T-helper 17 cell (primary cell): ENCODE data around the gene NOS3. TPM values are rescaled to one million over a fixed set of nuclear protein-coding genes. Genes with fewer than 3 reads are reported as not detected.

Experiments
- ATAC-seq: fragments of 150-1000 bp; cut with Tn5 transposase; 2 replicates; pipeline ENCODE4 v1.10.0; 2021; ENCODE audit warnings: mild to moderate bottlenecking, moderate library complexity
- DNase-seq, 3 donors: peaks; one replicate each; pipeline versions ENCODE4 v3.0.0 to v3.0.0-alpha.2; 2020 to 2021
- H3K9me3 ChIP-seq: one replicate; pipeline ENCODE4 v1.7.0; 2013; ENCODE audit warnings: low read length, mild to moderate bottlenecking; ENCODE audit not compliant: control insufficient read depth, poor library complexity, severe bottlenecking
- H3K27ac Mint-ChIP-seq: one replicate; pipeline ENCODE4 v1.8.0; 2022; ENCODE audit warnings: mild to moderate bottlenecking, moderate library complexity, mixed read lengths
- H3K27me3 Mint-ChIP-seq: one replicate; pipeline ENCODE4 v1.8.0; 2022; ENCODE audit warnings: mixed read lengths
- H3K36me3 Mint-ChIP-seq: one replicate; pipeline ENCODE4 v1.8.0; 2022; ENCODE audit warnings: low read depth, mixed read lengths
- H3K4me1 Mint-ChIP-seq: one replicate; pipeline ENCODE4 v1.8.0; 2022; ENCODE audit warnings: mild to moderate bottlenecking, mixed read lengths
- H3K4me3 Mint-ChIP-seq: one replicate; pipeline ENCODE4 v1.8.0; 2022; ENCODE audit warnings: mild to moderate bottlenecking, moderate library complexity, mixed read lengths
- total RNA-seq, 4 donors: library from RNA in 2 of 4; stranded (reverse) in 2 of 4; gene quantifications; one replicate each; pipeline ENCODE4 v1.2.3 and lab custom pipeline; 2022 to 2026

Gene NOS3
- total RNA-seq: 1 to 10 TPM; 9.4 to 9.6 TPM
- total RNA-seq (lab: John Stamatoyannopoulos, UW): 5.2 to 21.7 reads per million in 2 donors

- Mint-ChIP-seq H3K27ac (no peak within 1 kb of the TSS), H3K36me3 (no peaks in the 10 kb centered on the region), H3K4me3 (no peak within 1 kb of the TSS), H3K27me3 (no peaks in the 10 kb centered on the region), H3K4me1 (peaks cover 19% of the 10 kb centered on the region)
- DNase-seq: no peak
- no peak for ATAC-seq
- no peaks in the 10 kb centered on the region for H3K9me3 ChIP-seq
Measured at GRCh38 chr7:150990416-150991186, at the start of gene NOS3. Gene NOS3 (plus strand): TSS chr7:150991017. CDS start chr7:150993804, 2,787 bp downstream.

GRCh38 chr7:150941351-150942000, 49.3 kb upstream of the NOS3 start:
- Mint-ChIP-seq H3K27ac (no peak overlapping the region), H3K4me3 (no peak overlapping the region), H3K4me1 (peaks cover 33% of the 10 kb centered on the region), H3K27me3 (no peaks in the 10 kb centered on the region), H3K36me3 (no peaks in the 10 kb centered on the region)
- no peak for ATAC-seq
- no peak for DNase-seq
- H3K9me3 ChIP-seq: no peaks in the 10 kb centered on the region

DNA sequence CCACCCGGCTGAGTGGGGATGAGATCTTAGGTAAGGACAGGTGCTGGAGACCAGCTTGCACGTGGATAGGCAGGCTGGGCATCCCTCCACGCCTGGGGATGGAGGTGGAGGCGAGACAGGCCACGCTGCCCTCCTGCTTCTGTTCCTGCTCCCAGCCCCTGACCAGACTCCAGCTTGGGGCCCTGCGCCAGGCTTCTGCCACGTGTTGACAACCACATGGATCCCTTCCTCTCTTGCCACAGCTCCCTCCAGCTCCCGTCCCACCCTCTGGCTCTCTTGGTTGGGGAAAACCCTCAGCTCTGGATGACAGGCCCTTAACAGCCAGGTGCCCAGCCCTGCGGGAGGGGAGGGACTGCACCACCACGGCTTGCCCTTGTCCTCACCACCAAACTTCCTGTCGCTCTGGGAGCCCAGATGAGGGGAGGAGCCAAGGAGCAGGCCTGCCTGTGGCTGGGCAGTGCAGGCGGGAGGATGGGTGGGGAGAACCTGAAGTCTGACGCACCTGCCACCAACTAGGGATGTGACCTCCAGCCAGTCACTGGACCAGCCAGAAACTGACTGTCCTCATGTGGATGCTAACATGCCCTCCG, 48.7 kb upstream of the NOS3 start:
- Mint-ChIP-seq H3K36me3 (no peaks in the 10 kb centered on the region), H3K4me1 (peaks cover 33% of the 10 kb centered on the region), H3K4me3 (peak overlapping the region; percentile 43), H3K27me3 (no peaks in the 10 kb centered on the region), H3K27ac (no peak overlapping the region)
- no peaks in the 10 kb centered on the region for H3K9me3 ChIP-seq
- DNase-seq (peak in 1 of 3 donors; percentile 21), ATAC-seq (peak; percentile 91)

DNA sequence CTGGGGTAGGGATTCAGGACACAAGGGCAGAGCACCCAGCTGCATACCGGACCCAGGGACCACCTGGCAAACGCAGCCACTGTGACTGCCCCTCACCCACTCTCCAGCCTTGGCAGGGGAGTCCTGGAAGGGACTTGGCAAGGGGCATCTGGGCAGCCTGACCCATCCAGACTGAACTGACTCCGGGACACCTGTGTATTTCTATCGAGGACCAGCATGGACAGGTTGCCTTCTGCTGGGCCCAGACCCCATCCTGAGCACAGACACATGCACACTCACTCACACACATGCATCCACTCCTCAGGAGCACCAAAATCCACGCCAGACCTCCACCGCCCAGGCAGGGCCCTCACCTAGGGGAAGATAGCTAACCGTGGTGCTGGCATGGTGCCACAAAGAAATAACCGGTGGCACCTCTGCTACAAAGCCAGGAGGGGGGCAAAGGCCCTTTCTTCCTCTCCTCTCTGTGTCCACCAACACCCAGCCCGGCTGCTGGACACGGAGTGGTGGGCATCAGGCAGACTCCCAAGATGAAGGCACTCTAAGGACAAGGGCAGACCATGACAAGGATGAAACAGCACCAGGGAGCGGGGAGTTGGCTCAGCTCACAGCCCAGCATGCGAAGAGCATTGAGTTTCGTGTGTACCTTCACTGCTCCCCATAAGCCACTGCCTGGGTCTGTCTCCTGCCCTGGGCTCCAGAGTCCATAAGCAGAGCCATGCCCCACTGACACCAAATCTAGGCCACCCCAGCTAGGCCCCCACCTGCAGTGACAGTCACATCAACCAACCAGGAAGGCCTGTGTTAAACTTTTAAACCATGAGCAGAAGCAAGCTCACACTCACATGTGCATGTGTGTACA, 48.0 kb upstream of the NOS3 start:
- ATAC-seq (no peak), DNase-seq (no peak)
- Mint-ChIP-seq H3K4me1 (peaks cover 29% of the 10 kb centered on the region), H3K27ac (no peak overlapping the region), H3K36me3 (no peaks in the 10 kb centered on the region), H3K27me3 (no peaks in the 10 kb centered on the region), H3K4me3 (peak overlapping the region; percentile 21)
- H3K9me3 ChIP-seq: no peaks in the 10 kb centered on the region

- no peaks in the 10 kb centered on the region for H3K9me3 ChIP-seq
- no peak overlapping the region for H3K4me3 Mint-ChIP-seq
- ATAC-seq (no peak), DNase-seq (no peak)
- H3K27me3 Mint-ChIP-seq: no peaks in the 10 kb centered on the region
- H3K36me3 Mint-ChIP-seq: no peaks in the 10 kb centered on the region
- H3K4me1 Mint-ChIP-seq: peaks cover 27% of the 10 kb centered on the region
- H3K27ac Mint-ChIP-seq: no peak overlapping the region
Measured at GRCh38 chr7:150943453-150943814, 47.4 kb upstream of the NOS3 start.

DNA sequence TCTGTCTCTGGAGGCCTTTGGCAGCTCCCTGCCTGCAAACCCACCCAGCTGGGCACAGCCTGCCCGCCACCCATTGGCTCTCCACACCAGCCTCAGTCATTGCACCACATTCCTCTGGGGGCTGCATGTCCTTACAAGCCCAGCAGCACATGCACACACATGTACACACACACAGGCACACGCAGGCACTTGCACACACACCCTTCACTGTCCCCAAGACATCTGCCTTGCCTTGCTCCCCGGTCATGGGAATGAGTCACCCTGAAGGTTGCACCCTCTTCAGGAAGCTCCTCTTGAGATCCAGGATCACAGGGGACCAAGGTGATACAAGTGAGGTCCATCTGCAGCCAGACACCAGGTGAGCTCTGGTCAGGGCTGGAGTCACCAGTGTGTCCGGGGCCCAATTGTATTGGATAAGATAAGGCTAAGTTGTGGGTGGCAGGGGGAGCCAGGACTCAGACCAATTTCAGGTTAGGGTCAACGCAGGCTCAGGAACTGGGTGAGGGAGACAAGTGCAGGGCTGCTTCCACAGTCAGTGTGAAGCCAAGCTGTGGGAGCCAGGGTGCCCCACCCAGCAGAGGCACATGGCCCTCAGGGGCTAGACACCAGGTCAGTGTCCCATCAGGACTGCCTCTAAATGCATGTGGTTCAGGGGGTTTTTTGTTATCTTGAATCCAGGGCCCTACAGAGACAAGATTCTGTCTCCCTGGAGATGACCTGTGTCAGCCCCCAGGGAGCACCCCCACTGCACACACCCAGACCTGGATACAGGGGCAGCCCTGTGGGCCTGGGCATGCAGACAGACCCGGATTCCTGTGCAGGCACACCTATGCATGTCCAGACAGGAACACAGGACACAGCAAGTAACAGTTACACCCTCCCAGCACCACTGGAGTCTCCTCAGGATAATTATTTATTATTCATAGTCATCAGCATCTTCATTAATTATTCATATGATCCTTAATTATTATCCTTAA, 46.5 kb upstream of the NOS3 start:
- Mint-ChIP-seq H3K27ac (peak overlapping the region; percentile 24), H3K4me1 (peaks cover 24% of the 10 kb centered on the region), H3K36me3 (no peaks in the 10 kb centered on the region), H3K4me3 (no peak overlapping the region), H3K27me3 (no peaks in the 10 kb centered on the region)
- no peak for DNase-seq
- ATAC-seq: no peak
- H3K9me3 ChIP-seq: no peaks in the 10 kb centered on the region

GRCh38 chr7:150945171-150945852, 45.5 kb upstream of the NOS3 start:
- H3K27ac Mint-ChIP-seq: no peak overlapping the region
- H3K36me3 Mint-ChIP-seq: no peaks in the 10 kb centered on the region
- peak in 1 of 3 donors; percentile 1 for DNase-seq
- H3K4me3 Mint-ChIP-seq: no peak overlapping the region
- H3K9me3 ChIP-seq: no peaks in the 10 kb centered on the region
- H3K4me1 Mint-ChIP-seq: peaks cover 22% of the 10 kb centered on the region
- no peak for ATAC-seq
- no peaks in the 10 kb centered on the region for H3K27me3 Mint-ChIP-seq

DNA sequence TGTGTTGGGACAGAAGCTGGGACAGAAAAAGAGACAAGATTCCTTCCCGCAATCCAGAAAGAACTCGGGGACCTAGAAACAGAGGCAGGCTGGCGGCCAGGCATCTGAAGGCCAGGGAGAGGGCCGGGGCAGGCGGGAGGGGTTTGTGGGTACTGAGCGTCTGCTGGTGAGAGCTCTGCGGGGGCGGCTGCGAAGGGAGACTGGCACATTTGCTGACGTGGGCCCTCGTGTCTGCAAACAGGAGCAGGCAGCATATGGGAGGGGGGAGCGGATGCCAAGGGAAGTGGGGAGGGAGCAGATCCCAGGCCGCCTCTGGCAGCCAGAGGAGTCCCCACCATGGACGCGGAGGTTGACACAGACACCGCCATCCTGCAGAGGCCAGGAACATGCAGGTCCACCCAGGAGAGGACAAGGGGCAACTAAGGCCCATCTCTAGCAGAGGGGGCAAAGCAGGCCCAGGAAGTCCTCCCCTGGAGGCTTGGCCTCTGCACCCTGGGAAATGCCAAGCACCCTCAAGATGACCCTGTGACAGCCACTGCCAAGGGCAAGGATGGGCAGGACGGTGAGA, 44.9 kb upstream of the NOS3 start:
- Mint-ChIP-seq H3K27me3 (no peaks in the 10 kb centered on the region), H3K4me1 (peaks cover 22% of the 10 kb centered on the region), H3K27ac (no peak overlapping the region), H3K4me3 (no peak overlapping the region), H3K36me3 (no peaks in the 10 kb centered on the region)
- no peak for ATAC-seq
- peak in 1 of 3 donors; percentile 6 for DNase-seq
- no peaks in the 10 kb centered on the region for H3K9me3 ChIP-seq

DNA sequence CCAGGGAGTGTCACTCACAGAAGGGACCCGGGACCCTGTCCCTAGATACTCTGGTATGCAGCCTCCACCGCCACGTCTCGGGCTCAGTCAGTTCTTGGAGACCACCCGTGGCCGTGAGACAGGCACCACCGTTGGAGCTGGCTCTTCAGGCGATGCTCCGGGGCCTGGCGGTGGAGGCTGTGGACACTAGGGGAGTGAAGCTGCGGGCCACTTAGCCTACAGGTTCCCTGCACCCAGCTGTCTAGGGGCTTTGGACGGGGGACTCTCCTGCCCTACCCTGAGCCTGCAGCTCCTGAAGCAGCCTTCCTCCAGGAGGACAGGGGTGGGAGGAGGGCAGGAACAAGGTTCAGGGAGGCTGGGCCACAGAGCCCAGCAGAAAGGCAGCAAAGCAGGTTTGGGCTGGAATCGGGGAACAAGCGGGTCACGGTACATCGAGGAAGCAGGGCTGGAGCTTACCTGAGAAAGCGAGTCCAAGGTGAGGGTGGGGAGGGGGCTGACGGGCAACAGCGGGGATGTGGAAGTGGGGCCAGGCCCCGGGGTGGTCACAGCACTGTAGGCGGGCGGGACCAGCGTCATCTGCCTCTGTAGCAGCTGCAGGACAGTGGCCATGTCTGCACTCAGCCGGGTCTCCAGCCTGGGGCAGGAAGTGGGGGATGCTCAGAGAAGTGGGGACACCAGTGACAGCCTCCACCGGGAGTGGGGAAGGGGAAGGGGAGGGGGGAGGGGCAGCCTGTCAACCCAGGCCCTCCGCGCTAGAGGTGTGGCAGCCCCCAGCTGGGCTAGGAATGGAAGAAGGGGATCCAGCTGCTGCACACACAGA, 44.2 kb upstream of the NOS3 start:
- no peak for ATAC-seq
- peak in 1 of 3 donors; percentile 7 for DNase-seq
- no peak overlapping the region for H3K4me3 Mint-ChIP-seq
- no peaks in the 10 kb centered on the region for H3K9me3 ChIP-seq
- peaks cover 17% of the 10 kb centered on the region for H3K4me1 Mint-ChIP-seq
- H3K27ac Mint-ChIP-seq: no peak overlapping the region
- no peaks in the 10 kb centered on the region for H3K36me3 Mint-ChIP-seq
- no peaks in the 10 kb centered on the region for H3K27me3 Mint-ChIP-seq

- peaks cover 14% of the 10 kb centered on the region for H3K4me1 Mint-ChIP-seq
- no peak overlapping the region for H3K4me3 Mint-ChIP-seq
- H3K27ac Mint-ChIP-seq: no peak overlapping the region
- no peaks in the 10 kb centered on the region for H3K36me3 Mint-ChIP-seq
- ATAC-seq: no peak
- no peaks in the 10 kb centered on the region for H3K9me3 ChIP-seq
- no peak for DNase-seq
- no peaks in the 10 kb centered on the region for H3K27me3 Mint-ChIP-seq
Measured at GRCh38 chr7:150947241-150947745, 43.5 kb upstream of the NOS3 start.
